ENCODE measurements around the gene GPR17.

GPR17 gene

DNA sequence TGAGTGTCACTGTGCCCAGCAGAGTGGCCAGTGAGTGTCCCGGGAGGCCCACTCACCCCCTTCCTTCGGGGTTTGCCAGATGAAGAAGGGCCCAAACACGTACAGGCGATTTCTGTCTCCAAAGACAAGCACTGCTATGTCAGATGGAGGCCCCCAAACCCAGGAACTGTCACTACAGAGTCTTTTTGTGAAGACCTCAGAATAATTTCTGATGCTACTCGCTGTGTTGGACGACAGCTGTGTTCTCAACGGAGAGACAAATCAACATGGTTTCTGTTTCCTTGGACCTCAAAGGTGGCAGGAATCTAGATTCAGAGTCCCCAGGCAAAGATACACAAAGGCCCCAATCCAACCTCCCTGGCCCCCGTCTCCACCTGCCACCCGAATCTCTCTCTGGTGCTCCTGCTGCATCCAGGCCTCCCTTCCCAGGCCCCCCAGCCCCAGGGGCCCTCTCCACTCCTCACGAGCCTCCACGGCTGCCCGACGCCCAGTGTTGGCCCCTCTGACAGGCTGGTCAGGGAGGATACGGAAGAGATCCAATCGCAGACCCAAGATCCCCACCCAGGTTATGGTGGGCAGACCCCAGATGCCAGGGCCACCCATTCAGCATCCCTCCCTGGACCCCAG lies 2.4 kb upstream of the GPR17 start:
- no peak for DNase-seq

DNA sequence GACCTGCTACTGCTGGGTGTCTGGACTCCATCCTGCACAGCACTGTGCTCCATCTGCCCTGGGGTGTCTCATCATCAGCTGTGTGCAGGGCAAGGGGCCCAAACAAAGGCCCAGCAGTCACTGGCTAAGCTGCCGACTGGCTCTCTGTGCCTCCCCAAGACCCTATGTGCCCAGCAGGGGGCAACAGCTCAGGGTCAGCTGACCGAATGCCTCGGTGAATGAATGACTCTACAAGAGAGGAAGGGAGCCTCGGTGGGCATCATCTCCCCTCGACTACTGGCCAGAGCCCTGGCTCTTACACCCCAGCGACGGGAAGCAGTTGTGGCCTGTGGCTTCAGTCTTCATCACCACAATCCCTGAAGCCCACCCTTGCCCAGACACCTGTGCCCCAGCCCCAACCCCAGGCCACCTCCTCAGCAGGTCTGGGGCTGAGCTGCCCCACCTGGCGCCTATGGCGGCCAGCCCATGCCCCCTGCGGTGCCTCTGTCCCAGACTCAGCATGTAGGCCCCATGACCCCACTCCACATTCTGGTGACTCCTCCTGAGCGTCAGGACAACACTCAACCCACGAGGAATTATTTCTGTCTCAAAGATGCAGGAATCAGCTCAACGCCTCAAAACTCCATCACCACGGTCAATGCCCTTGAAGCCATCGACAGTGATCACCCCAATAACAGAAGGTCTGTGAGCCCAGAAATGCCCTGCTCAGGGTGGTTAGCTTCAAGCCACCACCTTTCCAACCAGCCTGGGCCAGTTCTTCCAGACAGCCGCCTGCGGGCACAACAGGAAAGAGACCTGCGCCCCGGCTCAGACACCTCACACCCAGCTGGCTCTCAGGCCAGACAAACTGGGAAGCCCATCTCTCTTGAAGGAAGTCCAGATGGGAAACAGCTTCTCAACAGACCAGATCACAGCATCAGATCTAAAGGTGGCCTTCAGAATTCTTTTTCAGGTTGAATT lies 1.6 kb upstream of the GPR17 start:
- DNase-seq: no peak

DNA sequence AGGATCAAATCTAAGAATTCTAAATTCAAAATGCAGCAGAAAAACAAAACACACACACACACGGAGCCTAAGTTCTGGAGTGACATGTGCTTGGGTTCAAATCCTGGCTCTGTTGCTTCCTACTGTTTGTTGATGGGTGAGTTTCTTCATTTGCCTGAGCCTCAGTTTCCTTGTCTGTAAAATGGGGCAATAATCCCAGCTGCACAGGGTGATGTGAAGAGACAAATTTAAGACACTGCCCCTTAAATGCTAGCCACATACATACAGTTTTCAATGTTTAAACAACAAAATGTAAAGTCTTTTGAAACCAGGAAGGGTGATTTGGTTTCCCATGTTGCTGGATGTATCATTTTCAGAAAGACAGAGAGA lies 943 bp upstream of the GPR17 start:
- DNase-seq: no peak

DNA sequence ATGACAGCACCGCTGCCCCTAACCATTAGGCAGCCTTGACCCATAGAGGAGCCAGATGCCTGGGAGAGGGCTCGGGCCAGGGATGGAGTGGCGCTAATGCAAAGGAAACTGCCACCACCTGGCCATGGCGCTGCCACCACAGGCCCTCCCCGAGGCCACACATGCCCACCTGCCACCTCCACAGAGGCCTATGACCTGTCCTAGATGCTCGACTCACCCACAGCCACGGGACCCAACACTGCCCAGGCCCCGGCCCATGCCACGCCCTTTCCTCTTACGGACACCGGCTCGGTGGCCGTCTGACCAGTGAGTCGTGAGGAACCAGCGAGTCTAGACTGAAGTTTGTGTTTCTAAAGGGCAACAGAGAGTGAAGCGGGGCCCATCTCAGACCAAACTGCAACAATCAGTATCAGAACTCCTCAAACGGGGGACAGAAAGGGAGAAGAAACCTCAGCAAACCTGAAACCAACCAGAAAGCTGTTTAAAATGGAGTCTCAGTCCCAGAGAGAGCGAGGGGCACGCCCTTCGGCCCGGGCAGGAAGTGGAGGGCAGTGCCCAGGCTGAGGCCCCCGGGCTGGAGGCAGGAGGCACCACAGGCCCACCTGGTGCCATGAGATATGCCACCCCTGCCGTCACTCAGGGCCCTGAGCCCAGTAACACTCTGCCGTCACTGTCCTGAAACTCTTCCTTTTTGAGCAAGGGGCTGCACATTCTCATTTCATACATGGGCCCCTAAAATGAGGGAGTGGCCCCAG lies 711 bp downstream of the GPR17 start:
- no peak for DNase-seq

DNA sequence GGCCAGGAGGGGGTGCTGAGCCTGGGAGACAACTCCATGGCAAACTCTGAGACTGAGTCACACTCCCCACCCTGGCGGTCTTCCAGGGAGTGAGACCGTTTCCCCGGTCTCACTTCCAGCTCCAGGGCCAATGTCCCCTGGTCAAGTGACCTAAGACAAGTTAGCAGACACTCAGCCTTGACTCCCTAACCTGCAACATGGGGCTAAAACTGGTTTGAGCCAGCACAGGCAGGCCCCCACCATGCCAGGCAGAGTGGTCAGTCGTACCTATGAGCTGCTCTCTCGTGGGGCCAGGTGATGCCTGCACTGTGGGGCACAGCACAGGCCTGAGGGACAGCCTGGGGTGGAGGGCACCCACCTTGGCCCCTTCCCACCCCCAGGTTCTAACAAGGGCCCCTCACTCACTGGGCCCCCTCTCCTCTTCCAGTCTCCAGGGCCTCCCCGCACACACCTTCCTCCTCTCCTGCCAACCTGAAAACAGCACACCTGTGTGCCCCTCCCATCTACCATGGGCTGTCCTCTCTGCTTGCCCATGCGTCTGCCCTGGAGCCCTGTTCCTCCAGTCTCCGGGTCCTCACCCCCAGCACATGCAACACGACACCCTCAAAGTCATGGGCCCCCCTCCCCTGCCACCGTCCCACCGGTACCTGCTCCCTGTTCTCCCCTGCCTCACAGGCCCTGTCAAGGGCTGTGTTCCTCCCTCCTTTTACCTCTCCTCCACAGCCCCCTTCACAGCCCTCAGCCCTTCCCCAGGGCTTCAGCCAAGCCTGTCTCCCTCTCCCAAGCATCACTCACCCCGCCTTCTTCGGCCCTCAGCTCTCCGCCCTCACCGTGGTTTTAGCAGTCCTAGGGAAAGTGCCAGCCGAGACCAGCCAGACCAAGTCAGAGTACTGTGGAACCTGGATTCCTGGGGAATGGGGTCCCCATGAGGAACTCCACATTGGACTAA lies 1.6 kb downstream of the GPR17 start:
- no peak for DNase-seq

DNA sequence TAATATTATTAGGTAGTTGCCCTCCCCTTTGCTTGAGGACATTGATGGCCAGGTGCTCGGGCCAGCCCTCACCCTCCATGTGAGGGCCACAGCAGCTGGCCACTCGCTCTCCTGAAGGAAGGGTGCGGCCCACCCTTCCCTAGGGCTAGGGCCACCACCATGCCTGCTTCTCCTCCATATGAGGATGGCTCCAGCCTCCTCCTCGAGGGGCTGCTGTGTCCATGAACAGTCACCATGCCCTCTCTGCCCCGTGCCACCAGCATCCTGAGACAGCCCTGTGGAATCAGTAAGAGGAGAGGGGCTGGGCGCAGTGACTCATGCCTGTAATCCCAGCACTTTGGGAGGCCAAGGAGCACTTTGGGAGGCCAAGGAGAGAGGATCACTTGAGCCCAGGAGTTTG lies 2.4 kb downstream of the GPR17 start:
- no peak for DNase-seq

DNA sequence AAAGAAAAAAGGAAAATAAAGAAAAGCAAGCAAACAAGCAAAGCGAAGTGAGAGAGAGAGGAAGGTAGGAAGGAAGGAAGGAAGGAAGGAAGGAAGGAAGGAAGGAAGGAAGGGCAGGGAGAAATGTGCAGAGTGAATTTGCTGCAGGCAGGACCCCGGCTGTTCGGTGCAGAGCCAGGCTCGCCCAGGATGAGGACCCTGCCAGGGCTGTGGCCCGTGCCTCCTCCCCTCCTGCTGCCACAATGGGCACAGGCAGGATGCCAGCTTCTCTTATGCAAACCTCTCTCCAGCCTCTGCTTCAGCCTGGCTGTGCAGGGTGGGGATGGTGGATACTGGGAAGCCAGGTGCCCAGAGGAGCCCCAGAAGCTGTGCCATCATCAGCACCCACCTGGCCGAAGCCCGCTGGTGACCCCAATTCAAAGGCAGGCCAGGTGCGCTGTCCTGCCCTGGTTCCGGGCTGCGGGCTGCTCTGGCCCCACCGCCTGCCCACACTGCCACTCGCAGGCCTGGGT lies 3.2 kb downstream of the GPR17 start:
- DNase-seq: peak; percentile 58

DNA sequence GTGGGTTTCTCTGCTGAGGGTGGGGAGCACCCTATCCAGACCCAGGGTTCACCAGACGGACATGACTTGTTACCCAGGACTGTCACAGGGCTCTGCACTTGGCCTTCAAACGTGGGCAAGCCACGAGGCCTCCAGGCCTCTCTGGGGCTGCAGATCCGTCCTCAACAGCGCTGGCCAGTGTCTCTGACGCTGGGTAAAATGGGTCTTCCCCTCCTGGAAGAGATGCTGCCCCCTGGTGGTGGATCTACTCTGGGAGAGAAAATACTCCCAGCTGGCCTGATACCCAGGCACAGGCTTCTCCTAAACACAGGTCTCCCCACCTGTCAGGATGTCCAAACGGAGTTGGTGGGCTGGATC lies 3.7 kb downstream of the GPR17 start:
- peak; percentile 81 for DNase-seq

DNA sequence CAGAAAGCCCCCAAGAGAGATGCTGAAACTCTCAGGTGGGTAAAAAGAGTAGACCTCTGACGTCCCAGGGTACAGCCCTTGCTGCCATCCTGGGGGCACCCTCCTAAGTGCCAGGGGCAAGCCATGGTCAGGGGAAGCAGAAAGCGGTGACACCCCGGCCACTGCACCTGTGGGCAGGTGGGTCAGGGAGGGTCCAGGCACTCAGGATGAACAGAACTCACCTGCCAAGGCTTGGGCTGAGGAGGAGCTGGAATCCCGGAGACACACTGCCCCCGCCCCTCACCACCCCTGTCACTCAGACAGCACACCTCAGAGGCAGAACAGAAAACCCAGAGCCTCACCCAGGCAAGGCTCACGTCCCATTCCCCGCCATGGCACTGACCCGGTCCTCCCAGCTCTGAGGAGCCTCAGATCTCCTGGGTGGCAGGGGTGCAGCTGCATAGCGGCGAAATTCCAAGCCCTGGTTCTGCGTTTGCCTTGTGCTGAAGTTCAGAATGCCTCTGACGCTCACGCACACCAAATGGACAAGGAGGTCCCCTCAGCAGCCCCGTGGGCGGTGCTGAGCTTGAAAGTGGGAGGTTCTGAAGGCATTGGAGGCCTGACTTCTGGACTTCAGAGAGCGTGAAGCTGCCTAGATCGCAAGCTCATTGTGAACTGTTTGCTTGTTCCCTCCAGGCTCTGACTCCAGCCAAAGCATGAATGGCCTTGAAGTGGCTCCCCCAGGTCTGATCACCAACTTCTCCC lies 4.3 kb downstream of the GPR17 start:
- DNase-seq: no peak

DNA sequence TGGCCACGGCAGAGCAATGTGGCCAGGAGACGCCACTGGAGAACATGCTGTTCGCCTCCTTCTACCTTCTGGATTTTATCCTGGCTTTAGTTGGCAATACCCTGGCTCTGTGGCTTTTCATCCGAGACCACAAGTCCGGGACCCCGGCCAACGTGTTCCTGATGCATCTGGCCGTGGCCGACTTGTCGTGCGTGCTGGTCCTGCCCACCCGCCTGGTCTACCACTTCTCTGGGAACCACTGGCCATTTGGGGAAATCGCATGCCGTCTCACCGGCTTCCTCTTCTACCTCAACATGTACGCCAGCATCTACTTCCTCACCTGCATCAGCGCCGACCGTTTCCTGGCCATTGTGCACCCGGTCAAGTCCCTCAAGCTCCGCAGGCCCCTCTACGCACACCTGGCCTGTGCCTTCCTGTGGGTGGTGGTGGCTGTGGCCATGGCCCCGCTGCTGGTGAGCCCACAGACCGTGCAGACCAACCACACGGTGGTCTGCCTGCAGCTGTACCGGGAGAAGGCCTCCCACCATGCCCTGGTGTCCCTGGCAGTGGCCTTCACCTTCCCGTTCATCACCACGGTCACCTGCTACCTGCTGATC lies 4.9 kb downstream of the GPR17 start:
- DNase-seq: no peak

DNA sequence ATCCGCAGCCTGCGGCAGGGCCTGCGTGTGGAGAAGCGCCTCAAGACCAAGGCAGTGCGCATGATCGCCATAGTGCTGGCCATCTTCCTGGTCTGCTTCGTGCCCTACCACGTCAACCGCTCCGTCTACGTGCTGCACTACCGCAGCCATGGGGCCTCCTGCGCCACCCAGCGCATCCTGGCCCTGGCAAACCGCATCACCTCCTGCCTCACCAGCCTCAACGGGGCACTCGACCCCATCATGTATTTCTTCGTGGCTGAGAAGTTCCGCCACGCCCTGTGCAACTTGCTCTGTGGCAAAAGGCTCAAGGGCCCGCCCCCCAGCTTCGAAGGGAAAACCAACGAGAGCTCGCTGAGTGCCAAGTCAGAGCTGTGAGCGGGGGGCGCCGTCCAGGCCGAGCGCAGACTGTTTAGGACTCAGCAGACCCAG lies 5.4 kb downstream of the GPR17 start:
- DNase-seq: no peak

DNA sequence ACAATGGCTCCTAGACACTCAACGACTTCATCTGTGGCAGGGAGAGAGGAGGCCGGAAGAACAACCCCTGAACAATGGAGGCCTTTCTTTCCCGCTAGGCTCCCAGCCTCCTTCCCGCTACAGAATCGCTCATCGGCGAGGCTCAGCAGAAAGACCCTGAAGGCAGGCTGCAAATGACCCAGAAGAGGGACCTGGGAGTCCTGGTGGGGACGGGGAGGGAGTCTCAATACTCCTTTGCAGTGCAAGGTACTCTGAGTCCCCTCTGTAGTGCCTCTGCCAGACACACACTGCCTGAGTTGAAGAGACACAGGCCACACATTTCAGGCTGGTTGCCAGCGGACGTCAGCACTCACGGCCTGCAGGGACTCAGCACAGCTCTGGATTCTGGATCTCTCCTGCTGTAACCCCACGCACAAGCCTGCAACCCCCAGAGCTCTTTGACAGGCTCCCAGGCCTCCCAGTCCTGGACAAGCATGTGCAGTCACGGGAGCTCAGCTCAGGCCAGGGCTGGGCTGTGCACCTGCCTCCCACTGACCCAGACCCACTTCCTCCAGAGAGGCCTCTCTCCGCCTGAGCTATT lies 6.1 kb downstream of the GPR17 start:
- no peak for DNase-seq

DNA sequence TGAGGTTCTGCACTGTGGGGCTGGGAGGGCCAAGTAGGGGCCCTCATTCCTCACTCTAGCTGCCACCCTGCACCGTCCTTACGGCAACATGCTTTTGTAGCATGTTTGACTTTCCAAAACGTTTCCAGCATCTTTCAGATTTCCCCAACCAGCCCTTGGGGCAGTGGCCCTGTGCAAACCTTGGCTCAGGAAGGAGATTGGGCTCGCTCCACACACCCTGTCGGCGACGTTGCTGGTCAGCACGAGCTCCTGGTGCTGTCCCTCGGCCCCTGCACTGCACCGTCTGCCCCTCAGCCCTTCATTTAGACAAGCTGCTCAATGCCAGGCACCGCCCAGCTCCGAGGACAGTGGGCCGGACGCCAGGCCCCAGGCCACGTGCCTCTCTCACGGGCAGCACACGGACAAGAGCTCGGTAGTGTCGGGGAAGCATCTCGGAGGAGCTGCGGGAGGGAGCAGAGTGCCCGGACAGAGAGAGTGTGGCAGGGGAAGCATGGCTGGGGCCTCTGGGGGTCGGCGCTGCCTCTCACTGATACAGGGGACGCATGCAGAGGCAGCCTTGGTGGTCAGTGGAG lies 6.9 kb downstream of the GPR17 start:
- no peak for DNase-seq

DNA sequence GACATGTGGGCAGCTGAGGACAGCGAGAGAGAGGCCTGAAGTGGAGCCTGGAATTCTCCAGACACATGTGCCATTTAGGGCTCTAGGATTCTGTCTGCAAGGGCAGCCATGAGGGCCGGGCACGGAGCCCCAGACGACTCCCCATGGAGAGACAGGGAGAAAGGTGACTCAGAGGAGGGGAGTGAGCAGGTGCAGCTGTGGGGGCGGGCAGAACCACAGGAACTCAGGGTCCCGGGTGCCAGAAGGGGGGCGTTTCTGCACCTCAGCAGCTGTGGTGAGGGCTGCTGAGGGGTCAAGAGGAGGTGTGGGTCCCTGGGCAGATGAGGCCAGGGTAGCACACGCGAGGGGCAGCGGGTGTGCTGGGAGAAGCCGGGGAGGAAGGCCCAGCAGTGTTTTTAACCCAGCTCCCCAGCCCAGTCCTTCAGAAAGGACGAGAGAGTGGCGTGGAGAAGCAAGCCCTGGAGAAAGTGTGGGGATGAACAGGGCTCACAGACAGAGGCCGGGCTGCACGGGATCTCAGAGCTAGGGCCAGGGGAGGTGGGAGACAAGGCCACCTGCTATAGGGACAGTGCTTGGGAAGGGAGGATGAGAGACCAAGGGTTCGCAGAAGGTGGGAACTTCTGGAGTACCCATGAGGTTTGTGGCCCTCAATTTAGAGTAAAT lies 7.6 kb downstream of the GPR17 start:
- DNase-seq: peak; percentile 53

DNA sequence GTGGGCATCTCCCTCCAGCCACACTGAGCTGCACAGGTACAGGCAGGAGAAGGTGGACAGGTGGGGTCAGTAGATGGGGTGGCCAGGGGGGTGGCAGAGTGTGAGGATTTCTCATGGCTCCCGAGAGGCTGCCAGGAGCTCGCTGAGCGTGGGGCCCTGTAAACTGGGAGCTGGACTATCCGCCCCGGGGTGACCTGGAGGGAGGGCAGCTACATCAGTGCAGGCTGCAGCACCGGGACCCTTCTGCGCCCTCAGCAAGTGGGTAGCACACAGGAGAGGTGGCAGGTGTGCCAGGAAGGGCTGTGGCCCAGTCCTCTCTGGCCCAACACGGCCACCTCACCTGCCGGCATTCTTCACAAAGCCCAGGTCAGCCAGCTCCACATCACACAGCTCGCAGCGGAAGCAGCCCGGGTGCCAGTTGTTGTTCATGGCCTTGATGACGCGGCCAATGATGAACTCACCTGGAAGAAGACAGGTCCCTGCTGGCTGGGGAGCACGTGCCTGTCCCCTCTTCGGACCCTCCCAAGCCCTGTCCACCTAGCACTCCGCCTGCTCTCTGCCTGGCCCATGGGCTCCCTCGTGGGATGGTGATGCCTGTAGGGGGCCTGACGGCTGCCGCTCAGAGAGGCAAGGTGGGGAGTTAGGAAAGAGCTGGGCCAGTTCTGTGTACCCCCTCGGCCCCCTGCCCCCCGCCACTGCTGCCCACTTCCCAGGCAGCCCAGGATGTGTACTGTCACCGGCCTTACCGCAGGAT lies 8.3 kb downstream of the GPR17 start:
- DNase-seq: no peak

DNA sequence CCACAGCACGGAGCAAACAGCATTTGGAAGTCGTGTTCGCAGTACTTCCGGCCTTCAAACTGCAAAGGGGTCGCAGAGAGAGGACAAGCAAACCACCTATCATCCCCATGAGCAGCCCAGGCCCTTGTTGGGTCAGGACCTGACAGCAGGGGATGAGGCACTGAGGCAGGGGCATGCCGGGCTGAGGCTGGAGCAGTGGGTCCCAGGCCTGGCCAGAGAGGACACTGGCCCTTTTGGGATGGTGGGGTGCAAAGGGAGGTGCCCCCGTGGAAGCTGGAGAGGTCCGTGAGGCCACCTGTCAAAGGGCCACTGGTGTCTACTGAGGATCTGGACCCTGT lies 8.9 kb downstream of the GPR17 start:
- no peak for DNase-seq

DNA sequence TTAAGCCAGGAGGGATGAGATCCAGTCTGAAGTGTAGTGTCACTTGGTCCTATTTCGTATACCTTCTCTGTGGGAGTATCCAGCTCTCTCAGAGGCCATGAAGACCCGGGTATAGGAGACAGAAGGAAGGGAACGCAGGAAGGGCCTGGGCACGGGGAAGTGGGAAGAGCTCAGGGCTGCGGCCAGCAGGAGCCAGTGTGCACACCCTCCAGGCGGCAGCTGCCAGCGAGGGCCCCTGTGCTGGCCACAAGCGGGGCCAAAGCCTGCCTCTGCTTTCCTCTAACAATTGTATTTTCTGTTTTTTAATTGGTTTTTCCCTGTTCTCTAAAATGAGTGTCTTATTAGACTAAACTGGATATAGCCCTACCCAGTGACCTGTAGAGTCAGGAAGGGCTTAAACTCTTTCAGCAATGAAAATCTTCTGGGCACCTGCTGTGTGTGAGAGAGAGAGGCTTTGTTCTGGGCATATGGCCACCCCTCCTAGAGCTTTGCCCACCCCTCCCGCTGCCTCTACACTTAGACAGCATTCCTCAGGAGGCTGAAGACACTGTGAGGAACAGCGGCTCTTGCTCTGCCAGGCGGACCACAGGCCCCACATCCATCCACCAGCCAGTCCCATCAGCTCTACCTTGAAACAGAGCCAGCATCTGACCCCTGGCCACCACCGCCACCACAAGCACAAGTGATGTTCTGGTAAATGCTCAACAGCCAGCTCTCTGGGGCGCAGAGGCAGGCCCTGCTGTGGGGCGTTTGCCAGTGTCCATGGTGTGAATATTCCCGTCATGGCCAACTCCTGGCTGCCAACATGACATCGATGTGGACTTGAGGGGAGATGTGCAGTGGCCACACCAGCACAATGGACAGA lies 9.5 kb downstream of the GPR17 start:
- DNase-seq: no peak

DNA sequence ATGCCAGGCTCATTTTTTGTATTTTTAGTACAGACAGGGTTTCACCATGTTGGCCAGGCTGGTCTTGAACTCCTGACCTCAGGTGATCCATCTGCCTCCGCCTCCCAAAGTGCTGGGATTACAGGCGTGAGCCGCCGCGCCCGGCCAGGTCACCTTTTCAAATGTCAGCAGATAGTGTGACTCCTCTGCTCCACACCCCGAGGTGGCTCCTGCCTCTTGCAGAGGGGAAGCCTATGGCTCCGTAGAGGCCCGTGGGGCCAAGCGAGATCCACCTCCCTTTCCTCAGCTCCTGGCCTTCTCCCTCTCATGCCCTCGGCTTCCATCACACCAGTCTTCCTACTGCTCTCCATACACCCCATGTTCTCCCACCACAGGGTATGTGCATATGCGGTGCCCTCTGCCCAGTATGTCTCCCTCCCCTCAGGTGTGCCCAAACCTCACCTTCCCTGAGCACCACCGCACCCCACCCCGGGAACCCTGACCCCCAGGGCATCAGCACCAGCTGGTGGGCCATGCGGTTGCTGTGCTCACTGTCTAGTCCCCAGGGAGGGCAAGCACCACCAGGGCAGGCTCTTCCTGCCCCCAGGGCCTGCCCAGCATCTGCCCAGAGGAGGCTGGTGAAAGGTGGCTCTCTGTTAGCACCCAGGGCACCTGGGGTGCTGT lies 10.7 kb downstream of the GPR17 start:
- no peak for DNase-seq

Data from NCI-H69 (cell line).